Activated naive CD8-positive, alpha-beta T cell treated with anti-CD3 and anti-CD28 coated beads, Interleukin-2, amount 10 ng/mL, durations not matched to agents 7 days and 5 days (primary cell): ENCODE data around the gene HMGN4. TPM values are rescaled to one million over a fixed set of nuclear protein-coding genes. Genes with fewer than 3 reads are reported as not detected.
"Not testable (repeated sequence)": the region's sequence is repeated elsewhere in the genome, so short reads cannot be mapped to it uniquely, and the experiment has no call there.

Source experiments
- ATAC-seq: fragments of 150-1000 bp; cut with Tn5 transposase; one replicate; pipeline ENCODE4 v1.10.0; 2021; ENCODE audit warnings: low read depth, moderate library complexity
- POLR2A ChIA-PET: fragments of 350-600 bp; sonication (Branson Sonifier 250); formaldehyde crosslinking; loops from one replicate; lab custom pipeline; 2021; ENCODE audit warnings: antibody characterized with exemption; lab: Charles Lee
- DNase-seq: peaks from one replicate; pipeline ENCODE4 v3.0.0; 2021
- H3K27ac Mint-ChIP-seq: one replicate; pipeline ENCODE4 v1.8.0; 2022; ENCODE audit warnings: mild to moderate bottlenecking, mixed read lengths
- H3K27me3 Mint-ChIP-seq: one replicate; pipeline ENCODE4 v1.8.0; 2022; ENCODE audit warnings: mild to moderate bottlenecking, moderate library complexity, mixed read lengths
- H3K36me3 Mint-ChIP-seq: one replicate; pipeline ENCODE4 v1.8.0; 2021; ENCODE audit warnings: mild to moderate bottlenecking, mixed read lengths
- H3K4me1 Mint-ChIP-seq: one replicate; pipeline ENCODE4 v1.8.0; 2021; ENCODE audit warnings: mixed read lengths
- H3K4me3 Mint-ChIP-seq: one replicate; pipeline ENCODE4 v1.8.0; 2022; ENCODE audit warnings: mild to moderate bottlenecking, moderate library complexity, mixed read lengths
- H3K9me3 Mint-ChIP-seq: one replicate; pipeline ENCODE4 v1.8.0; 2021; ENCODE audit warnings: mixed read lengths
- total RNA-seq, 2 experiments: library from RNA; stranded (reverse); gene quantifications; one replicate each; pipeline ENCODE4 v1.2.3, GENCODE V29; 2021

Gene HMGN4
- total RNA-seq, 2 experiments from 2014 or later, result 83.1 to 86.4 TPM

- not testable (repeated sequence) for H3K27me3 Mint-ChIP-seq
These were observed 27.1 kb upstream of the HMGN4 start for GRCh38 chr6:26511033-26511432.

GRCh38 chr6:26514984-26515383, 23.2 kb upstream of the HMGN4 start:
- no peaks in the 10 kb centered on the region for H3K27me3 Mint-ChIP-seq
- DNase-seq (no peak), ATAC-seq (no peak)
- POLR2A ChIA-PET, result no interaction called here
- no peak overlapping the region for H3K4me3 Mint-ChIP-seq
- H3K9me3 Mint-ChIP-seq, result no peaks in the 10 kb centered on the region
- no peaks in the 10 kb centered on the region for H3K4me1 Mint-ChIP-seq
- no peaks in the 10 kb centered on the region for H3K36me3 Mint-ChIP-seq
- H3K27ac Mint-ChIP-seq, result no peak overlapping the region

More at GRCh38 chr6:26511033-26511432, 27.1 kb upstream of the HMGN4 start:
- POLR2A ChIA-PET, H3K36me3 Mint-ChIP-seq, H3K4me1 Mint-ChIP-seq, DNase-seq, H3K27ac Mint-ChIP-seq, H3K4me3 Mint-ChIP-seq, H3K9me3 Mint-ChIP-seq, ATAC-seq: not testable (repeated sequence)

- POLR2A ChIA-PET, result interaction anchor here (0.7 kb wide), 1 partner anchor 43 kb away, joined by 5 read pairs; no protein-coding TSS in a partner anchor
- Mint-ChIP-seq H3K27ac (no peak overlapping the region), H3K4me3 (no peak overlapping the region), H3K4me1 (peaks cover 8% of the 10 kb centered on the region), H3K27me3 (no peaks in the 10 kb centered on the region), H3K9me3 (no peaks in the 10 kb centered on the region), H3K36me3 (no peaks in the 10 kb centered on the region)
- DNase-seq (no peak), ATAC-seq (no peak)
These were observed 21.4 kb upstream of the HMGN4 start for GRCh38 chr6:26516481-26517427.

GRCh38 chr6:26519359-26519758, 18.8 kb upstream of the HMGN4 start:
- POLR2A ChIA-PET, result interaction anchor here (1.2 kb wide), 1 partner anchor 46 kb away, joined by 5 read pairs; no protein-coding TSS in a partner anchor
- Mint-ChIP-seq H3K36me3 (no peaks in the 10 kb centered on the region), H3K27ac (no peak overlapping the region), H3K9me3 (no peaks in the 10 kb centered on the region), H3K4me3 (no peak overlapping the region), H3K4me1 (peaks cover 19% of the 10 kb centered on the region), H3K27me3 (no peaks in the 10 kb centered on the region)
- DNase-seq (no peak), ATAC-seq (no peak)

GRCh38 chr6:26520237-26520849, 17.8 kb upstream of the HMGN4 start:
- DNase-seq, result no peak
- H3K4me3 Mint-ChIP-seq, result peak overlapping the region; percentile 74
- peak overlapping the region; percentile 87 for H3K27ac Mint-ChIP-seq
- no peaks in the 10 kb centered on the region for H3K27me3 Mint-ChIP-seq
- H3K36me3 Mint-ChIP-seq, result no peaks in the 10 kb centered on the region
- POLR2A ChIA-PET, result interaction anchor here (0.6 to 2.4 kb wide), 4 partner anchors 14 to 171 kb away, joined by 3 to 17 read pairs (median 6); no protein-coding TSS in a partner anchor
- peaks cover 21% of the 10 kb centered on the region for H3K4me1 Mint-ChIP-seq
- no peaks in the 10 kb centered on the region for H3K9me3 Mint-ChIP-seq
- ATAC-seq, result peak; percentile 9

- ATAC-seq (peak; percentile 85), DNase-seq (peak; percentile 83)
- peak overlapping the region; percentile 77 for H3K4me3 Mint-ChIP-seq
- no peaks in the 10 kb centered on the region for H3K36me3 Mint-ChIP-seq
- POLR2A ChIA-PET, result interaction anchor here (0.6 to 2.4 kb wide), 3 partner anchors 13 to 172 kb away, joined by 3 to 17 read pairs (median 7); no protein-coding TSS in a partner anchor
- peak overlapping the region; percentile 76 for H3K27ac Mint-ChIP-seq
- no peaks in the 10 kb centered on the region for H3K27me3 Mint-ChIP-seq
- H3K4me1 Mint-ChIP-seq, result peaks cover 21% of the 10 kb centered on the region
- no peaks in the 10 kb centered on the region for H3K9me3 Mint-ChIP-seq
These were observed 17.1 kb upstream of the HMGN4 start for GRCh38 chr6:26520850-26521599.

- Mint-ChIP-seq H3K27ac (peak overlapping the region; percentile 76), H3K4me3 (peak overlapping the region; percentile 77), H3K36me3 (no peaks in the 10 kb centered on the region), H3K27me3 (no peaks in the 10 kb centered on the region), H3K4me1 (peaks cover 21% of the 10 kb centered on the region), H3K9me3 (no peaks in the 10 kb centered on the region)
- ATAC-seq (peak; percentile 76), DNase-seq (peak; percentile 81)
- POLR2A ChIA-PET, result interaction anchor here (0.9 to 2.4 kb wide), 3 partner anchors 11 to 48 kb away, joined by 6 to 17 read pairs (median 7); no protein-coding TSS in a partner anchor
These were observed 16.4 kb upstream of the HMGN4 start for GRCh38 chr6:26521600-26522391.

- peaks cover 21% of the 10 kb centered on the region for H3K4me1 Mint-ChIP-seq
- peak overlapping the region; percentile 77 for H3K4me3 Mint-ChIP-seq
- H3K27me3 Mint-ChIP-seq, H3K9me3 Mint-ChIP-seq, DNase-seq, H3K36me3 Mint-ChIP-seq, ATAC-seq: not testable (repeated sequence)
- H3K27ac Mint-ChIP-seq, result peak overlapping the region; percentile 73
- POLR2A ChIA-PET, result interaction anchor here (0.9 kb wide), 1 partner anchor 10 kb away, joined by 6 read pairs; no protein-coding TSS in a partner anchor
These were observed 15.5 kb upstream of the HMGN4 start for GRCh38 chr6:26522486-26523228.

GRCh38 chr6:26524314-26524713, 13.9 kb upstream of the HMGN4 start:
- POLR2A ChIA-PET, H3K36me3 Mint-ChIP-seq, H3K27me3 Mint-ChIP-seq, ATAC-seq, H3K27ac Mint-ChIP-seq, DNase-seq, H3K9me3 Mint-ChIP-seq, H3K4me3 Mint-ChIP-seq: not testable (repeated sequence)
- peaks cover 22% of the 10 kb centered on the region for H3K4me1 Mint-ChIP-seq

GRCh38 chr6:26524722-26525370, 13.3 kb upstream of the HMGN4 start:
- H3K4me3 Mint-ChIP-seq, result no peak overlapping the region
- H3K27ac Mint-ChIP-seq, result no peak overlapping the region
- POLR2A ChIA-PET, result no interaction called here
- no peak for DNase-seq
- no peaks in the 10 kb centered on the region for H3K36me3 Mint-ChIP-seq
- H3K9me3 Mint-ChIP-seq, result no peaks in the 10 kb centered on the region
- peaks cover 25% of the 10 kb centered on the region for H3K4me1 Mint-ChIP-seq
- H3K27me3 Mint-ChIP-seq, result no peaks in the 10 kb centered on the region
- ATAC-seq, result no peak

- POLR2A ChIA-PET, result no interaction called here
These were observed 12.3 kb upstream of the HMGN4 start for GRCh38 chr6:26525838-26526237.

More at GRCh38 chr6:26525838-26526237, 12.3 kb upstream of the HMGN4 start:
- Mint-ChIP-seq H3K4me3 (no peak overlapping the region), H3K4me1 (peaks cover 21% of the 10 kb centered on the region), H3K36me3 (no peaks in the 10 kb centered on the region), H3K27ac (no peak overlapping the region), H3K27me3 (no peaks in the 10 kb centered on the region), H3K9me3 (no peaks in the 10 kb centered on the region)
- no peak for ATAC-seq
- no peak for DNase-seq
